Neural crest cell (in vitro differentiated cells): ENCODE measurements around the gene CLEC4G. TPM values are rescaled to one million over a fixed set of nuclear protein-coding genes. Genes with fewer than 3 reads are reported as not detected.
A peak's percentile ranks its signal among the peaks of the same experiment; 100 is the strongest.

ENCODE experiments used
- DNase-seq: peaks from one replicate; pipeline ENCODE4 v3.0.0; 2021; ENCODE audit warnings: low read depth, mixed read lengths, low spot score
- H3K27ac Mint-ChIP-seq: one replicate; pipeline ENCODE4 v1.8.0; 2021; ENCODE audit warnings: mild to moderate bottlenecking, mixed read lengths; ENCODE audit not compliant: unreplicated experiment
- H3K27me3 Mint-ChIP-seq: 2 replicates; pipeline ENCODE4 v1.8.0; 2021; ENCODE audit warnings: low read depth, mild to moderate bottlenecking, mixed read lengths
- H3K36me3 Mint-ChIP-seq: 2 replicates; pipeline ENCODE4 v1.8.0; 2021; ENCODE audit warnings: low read depth, mild to moderate bottlenecking, mixed read lengths
- H3K4me1 Mint-ChIP-seq: 2 replicates; pipeline ENCODE4 v1.8.0; 2021; ENCODE audit warnings: mixed read lengths
- H3K4me3 Mint-ChIP-seq: one replicate; pipeline ENCODE4 v1.8.0; 2021; ENCODE audit warnings: mild to moderate bottlenecking, mixed read lengths
- H3K9me3 Mint-ChIP-seq: 2 replicates; pipeline ENCODE4 v1.8.0; 2021; ENCODE audit warnings: mixed read lengths
- CTCF ChIP-seq: fragments of 200-600 bp; sonication (generic); conservative IDR thresholded peaks from 2 replicates; pipeline ENCODE4 v1.5.0; 2021; ENCODE audit warnings: antibody characterized with exemption, mild to moderate bottlenecking
- total RNA-seq: library from RNA; stranded (reverse); gene quantifications from 2 replicates; pipeline ENCODE4 v1.2.1, GENCODE V29; 2021

Gene CLEC4G
- total RNA-seq, 1 donor from 2014 or later: not detected

- no peak for DNase-seq
- Mint-ChIP-seq H3K36me3 (no peaks in the 10 kb centered on the region), H3K27ac (no peak overlapping the region), H3K4me3 (no peak overlapping the region), H3K27me3 (peaks cover 77% of the 10 kb centered on the region), H3K4me1 (no peaks in the 10 kb centered on the region), H3K9me3 (no peaks in the 10 kb centered on the region)
- no peak for TF ChIP-seq CTCF
Observed at GRCh38 chr19:7725791-7726190, 6.1 kb downstream of the CLEC4G start.

GRCh38 chr19:7722231-7722651 is 9.7 kb downstream of the CLEC4G start:
- DNase-seq: no peak
- H3K36me3 Mint-ChIP-seq: no peaks in the 10 kb centered on the region
- no peaks in the 10 kb centered on the region for H3K9me3 Mint-ChIP-seq
- no peak for TF ChIP-seq CTCF
- H3K4me1 Mint-ChIP-seq: no peaks in the 10 kb centered on the region
- H3K27ac Mint-ChIP-seq: no peak overlapping the region
- no peak overlapping the region for H3K4me3 Mint-ChIP-seq
- H3K27me3 Mint-ChIP-seq: peaks cover 55% of the 10 kb centered on the region

DNA sequence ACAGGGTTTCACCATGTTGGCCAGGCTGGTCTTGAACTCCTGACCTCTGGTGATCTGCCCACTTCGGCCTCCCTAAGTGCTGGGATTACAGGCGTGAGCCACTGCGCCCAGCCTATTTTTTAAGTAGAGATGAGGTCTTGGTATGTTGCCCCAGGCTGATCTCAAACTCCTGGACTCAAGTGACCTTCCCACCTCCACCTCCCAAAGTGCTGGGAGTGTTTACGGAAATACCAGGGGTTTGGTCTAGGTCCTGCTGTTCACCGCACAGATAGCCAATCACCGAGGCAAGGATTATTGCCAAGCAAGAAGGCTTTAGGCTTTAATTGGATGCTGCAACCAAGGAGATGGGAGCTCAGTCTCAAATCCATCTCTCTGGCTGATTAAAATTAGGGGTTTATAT is 11.6 kb downstream of the CLEC4G start:
- Mint-ChIP-seq H3K36me3 (no peaks in the 10 kb centered on the region), H3K9me3 (no peaks in the 10 kb centered on the region), H3K4me3 (no peak overlapping the region), H3K27ac (peak overlapping the region; percentile 19), H3K4me1 (no peaks in the 10 kb centered on the region), H3K27me3 (peaks cover 52% of the 10 kb centered on the region)
- DNase-seq: no peak
- TF ChIP-seq CTCF: no peak

- no peak overlapping the region for H3K27ac Mint-ChIP-seq
- peaks cover 39% of the 10 kb centered on the region for H3K27me3 Mint-ChIP-seq
- no peak for DNase-seq
- no peaks in the 10 kb centered on the region for H3K36me3 Mint-ChIP-seq
- H3K4me3 Mint-ChIP-seq: no peak overlapping the region
- no peak for TF ChIP-seq CTCF
- H3K4me1 Mint-ChIP-seq: no peaks in the 10 kb centered on the region
- no peaks in the 10 kb centered on the region for H3K9me3 Mint-ChIP-seq
Observed at GRCh38 chr19:7718668-7719067, 13.2 kb downstream of the CLEC4G start.

GRCh38 chr19:7716762-7717161 is 15.1 kb downstream of the CLEC4G start:
- no peaks in the 10 kb centered on the region for H3K9me3 Mint-ChIP-seq
- no peak for DNase-seq
- no peak overlapping the region for H3K27ac Mint-ChIP-seq
- H3K36me3 Mint-ChIP-seq: no peaks in the 10 kb centered on the region
- TF ChIP-seq CTCF: no peak
- H3K4me3 Mint-ChIP-seq: no peak overlapping the region
- no peaks in the 10 kb centered on the region for H3K4me1 Mint-ChIP-seq
- H3K27me3 Mint-ChIP-seq: peaks cover 24% of the 10 kb centered on the region

DNA sequence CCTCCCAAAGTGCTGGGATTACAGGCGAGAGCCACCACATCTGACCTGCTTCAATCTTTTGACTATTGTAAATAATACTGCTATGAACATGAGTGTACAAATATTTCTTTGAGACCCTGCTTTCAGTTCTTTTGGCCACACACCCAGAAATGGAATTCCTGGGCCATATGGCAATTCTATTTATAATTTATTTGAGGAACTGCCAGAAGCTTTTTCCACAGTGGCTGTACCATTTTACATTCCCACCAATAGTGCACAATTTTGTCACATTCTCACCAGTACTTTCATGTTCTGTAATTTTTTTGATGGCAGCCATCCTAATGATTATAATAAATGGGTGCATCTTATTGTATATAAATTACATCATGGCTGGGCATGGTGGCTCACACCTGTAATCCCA is 16.2 kb downstream of the CLEC4G start:
- Mint-ChIP-seq H3K9me3 (no peaks in the 10 kb centered on the region), H3K27ac (no peak overlapping the region), H3K4me3 (no peak overlapping the region), H3K36me3 (no peaks in the 10 kb centered on the region), H3K27me3 (peaks cover 25% of the 10 kb centered on the region), H3K4me1 (no peaks in the 10 kb centered on the region)
- DNase-seq: no peak
- TF ChIP-seq CTCF: no peak
